CD4-positive, alpha-beta memory T cell (primary cell): ENCODE measurements around the gene ZC3H12C. TPM values are rescaled to one million over a fixed set of nuclear protein-coding genes. Genes with fewer than 3 reads are reported as not detected.

Source experiments
- CTCF ChIA-PET: fragments of 350-600 bp; sonication (Branson Sonifier 250); formaldehyde crosslinking; loops from one replicate; lab custom pipeline; 2021; ENCODE audit warnings: inconsistent platforms; ENCODE audit not compliant: partially characterized antibody; lab: Charles Lee
- POLR2A ChIA-PET: fragments of 350-600 bp; sonication (Branson Sonifier 250); formaldehyde crosslinking; loops from one replicate; lab custom pipeline; 2021; ENCODE audit not compliant: partially characterized antibody; lab: Charles Lee
- DNase-seq, 5 donors: peaks; one replicate each; pipeline versions ENCODE4 v3.0.0 to v3.0.0-alpha.2; 2020 to 2022; ENCODE audit warnings: mixed read lengths in 1 of 5
- H3K27ac ChIP-seq: one replicate; pipeline ENCODE4 v1.7.0; 2013; ENCODE audit warnings: low read depth, low read length
- H3K27me3 ChIP-seq: 2 replicates; pipeline ENCODE4 v1.7.0; 2013; ENCODE audit warnings: mild to moderate bottlenecking, low read length, moderate library complexity; ENCODE audit not compliant: insufficient read depth
- H3K36me3 ChIP-seq: 2 replicates; pipeline ENCODE4 v1.7.0; 2013; ENCODE audit warnings: mild to moderate bottlenecking, low read length, moderate library complexity; ENCODE audit not compliant: insufficient read depth
- H3K4me1 ChIP-seq: 2 replicates; pipeline ENCODE4 v1.7.0; 2013; ENCODE audit warnings: mild to moderate bottlenecking, low read length, moderate library complexity; ENCODE audit not compliant: insufficient read depth
- H3K4me3 ChIP-seq, 2 donors: one replicate each; pipeline ENCODE4 v1.7.0; 2013; ENCODE audit warnings: low read length in 2 of 2, mild to moderate bottlenecking in 1 of 2
- H3K9me3 ChIP-seq, 2 donors: one replicate each; pipeline ENCODE4 v1.7.0; 2013; ENCODE audit warnings: low read length in 2 of 2, control low read depth in 1 of 2; ENCODE audit not compliant: control insufficient read depth in 1 of 2
- H3K27ac Mint-ChIP-seq, 7 donors: one replicate each; pipeline ENCODE4 v1.8.0; 2020 to 2021; ENCODE audit warnings: mixed read lengths in 7 of 7, mild to moderate bottlenecking in 6 of 7, inconsistent platforms in 3 of 7, moderate library complexity in 3 of 7
- H3K27me3 Mint-ChIP-seq, 2 donors: one replicate each; pipeline ENCODE4 v1.8.0; 2020 to 2021; ENCODE audit warnings: mixed read lengths in 2 of 2
- H3K36me3 Mint-ChIP-seq, 2 donors: one replicate each; pipeline ENCODE4 v1.8.0; 2020 to 2021; ENCODE audit warnings: mixed read lengths in 2 of 2, inconsistent platforms in 1 of 2, mild to moderate bottlenecking in 1 of 2
- H3K4me1 Mint-ChIP-seq, 4 donors: one replicate each; pipeline ENCODE4 v1.8.0; 2020 to 2021; ENCODE audit warnings: mixed read lengths in 4 of 4, mild to moderate bottlenecking in 1 of 4
- H3K4me3 Mint-ChIP-seq, 8 donors: one replicate each; pipeline ENCODE4 v1.8.0; 2020 to 2021; ENCODE audit warnings: mixed read lengths in 8 of 8, mild to moderate bottlenecking in 7 of 8, moderate library complexity in 6 of 8, inconsistent platforms in 3 of 8
- H3K9me3 Mint-ChIP-seq, 8 donors: one replicate each; pipeline ENCODE4 v1.8.0; 2020 to 2021; ENCODE audit warnings: mixed read lengths in 8 of 8, mild to moderate bottlenecking in 5 of 8, inconsistent platforms in 3 of 8, moderate library complexity in 1 of 8
- intact Hi-C: fragments of 100-400 bp; cut with micrococcal nuclease; formaldehyde crosslinking; loops from one replicate; pipeline ENCODE4 v1.15.1; 2023
- polyA plus RNA-seq, 2 donors: library from polyadenylated mRNA; unstranded; fragments of 300-500 nt; fragmentation: Illumina TruSeq; gene quantifications; one replicate each; pipeline ENCODE4 v1.2.3, GENCODE V29; 2021
- total RNA-seq, 2 experiments: library from RNA; stranded (reverse); gene quantifications; one replicate each; pipeline ENCODE4 v1.2.3, GENCODE V29; 2021

Gene ZC3H12C
- total and polyA plus RNA-seq, 4 experiments from 2014 or later: 0.17 TPM; not detected in 2

DNA sequence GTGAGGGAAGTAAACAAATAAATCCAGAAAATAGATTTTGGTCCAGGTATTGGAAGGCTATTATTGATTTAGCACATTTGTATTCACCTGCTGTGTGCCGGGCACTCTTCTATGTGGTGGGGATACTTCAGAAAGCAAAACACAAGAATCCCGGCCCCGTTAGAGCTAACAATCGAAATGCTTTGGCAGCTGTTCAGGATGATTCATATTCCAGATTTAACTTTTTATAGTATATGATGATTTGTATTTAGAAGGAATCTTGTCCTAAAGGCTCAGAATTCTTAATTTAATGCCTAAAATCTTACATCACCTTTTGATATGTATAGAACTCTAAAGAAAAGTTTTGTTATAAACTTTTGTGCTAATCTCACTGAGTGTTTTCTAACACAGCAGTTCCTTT lies 28.0 kb downstream of the ZC3H12C start:
- Histone ChIP-seq H3K9me3 (no peaks in the 10 kb centered on the region), H3K4me3 (no peak overlapping the region), H3K4me1 (no peaks in the 10 kb centered on the region), H3K27me3 (no peaks in the 10 kb centered on the region), H3K36me3 (no peaks in the 10 kb centered on the region), H3K27ac (no peak overlapping the region)
- Mint-ChIP-seq H3K4me3 (no peak overlapping the region), H3K4me1 (no peaks in the 10 kb centered on the region), H3K9me3 (peaks cover 0 to 2% (median 0%) of the 10 kb centered on the region in 8 donors), H3K36me3 (no peaks in the 10 kb centered on the region), H3K27ac (no peak overlapping the region), H3K27me3 (peaks cover 1 to 2% of the 10 kb centered on the region in 2 donors)
- ChIA-PET CTCF (no interaction called here), POLR2A (no interaction called here)
- no peak for DNase-seq
- intact Hi-C loops: no loop called here

DNA sequence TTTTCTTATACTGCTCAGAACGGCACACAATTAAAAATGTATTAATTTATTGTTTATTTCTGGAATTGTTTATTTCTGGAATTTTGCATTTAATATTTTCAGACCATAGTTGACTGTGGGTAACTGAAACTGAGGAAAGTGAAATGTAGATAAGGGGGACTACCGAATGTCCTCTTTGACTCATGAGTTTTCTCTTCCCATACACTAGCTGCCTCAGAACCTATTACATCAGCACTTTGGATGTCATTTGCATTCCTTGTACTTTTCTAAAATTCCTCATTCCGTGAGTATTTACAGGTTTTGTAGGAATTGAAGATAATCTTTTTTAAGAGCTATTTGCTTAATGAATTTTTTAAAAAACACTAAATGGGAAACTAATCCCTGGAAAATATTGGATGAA lies 29.8 kb downstream of the ZC3H12C start:
- Mint-ChIP-seq H3K36me3 (no peaks in the 10 kb centered on the region), H3K27me3 (peaks cover 1 to 2% of the 10 kb centered on the region in 2 donors), H3K4me1 (no peaks in the 10 kb centered on the region), H3K9me3 (peaks cover 0 to 2% (median 0%) of the 10 kb centered on the region in 8 donors), H3K27ac (no peak overlapping the region), H3K4me3 (no peak overlapping the region)
- no peaks in the 10 kb centered on the region for H3K27me3 ChIP-seq
- no peaks in the 10 kb centered on the region for H3K36me3 ChIP-seq
- CTCF ChIA-PET: no interaction called here
- no peaks in the 10 kb centered on the region for H3K4me1 ChIP-seq
- H3K4me3 ChIP-seq: no peak overlapping the region
- POLR2A ChIA-PET: no interaction called here
- intact Hi-C loops: no loop called here
- no peak for DNase-seq
- no peak overlapping the region for H3K27ac ChIP-seq
- no peaks in the 10 kb centered on the region for H3K9me3 ChIP-seq

DNA sequence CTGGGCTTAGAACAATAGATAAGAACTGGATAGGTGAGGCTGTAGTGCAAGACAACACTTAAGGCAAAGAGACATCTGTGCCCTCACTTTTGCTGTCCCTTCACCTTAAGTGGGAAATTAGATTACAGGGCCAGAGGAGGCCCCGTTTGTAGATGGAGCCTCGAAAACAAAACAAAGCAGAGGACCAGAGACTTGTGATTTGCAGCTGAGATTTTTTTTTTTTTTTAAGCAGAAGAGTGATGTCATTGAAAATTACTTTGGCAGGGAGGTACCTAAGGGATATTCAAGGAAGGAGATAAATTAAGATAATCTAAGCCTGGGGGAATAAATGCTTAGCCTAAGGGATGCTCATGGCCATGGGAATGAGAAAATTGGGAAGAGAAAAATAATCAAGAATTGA lies 31.4 kb downstream of the ZC3H12C start:
- H3K9me3 Mint-ChIP-seq: peaks cover 0 to 2% (median 0%) of the 10 kb centered on the region in 8 donors
- ChIA-PET POLR2A (no interaction called here), CTCF (no interaction called here)
- no peak for DNase-seq
- H3K27me3 Mint-ChIP-seq: peaks cover 1 to 2% of the 10 kb centered on the region in 2 donors
- H3K4me3 Mint-ChIP-seq: no peak overlapping the region
- no peaks in the 10 kb centered on the region for H3K4me1 Mint-ChIP-seq
- intact Hi-C loops: no loop called here
- Histone ChIP-seq H3K27ac (no peak overlapping the region), H3K9me3 (no peaks in the 10 kb centered on the region), H3K4me1 (no peaks in the 10 kb centered on the region), H3K27me3 (no peaks in the 10 kb centered on the region), H3K4me3 (no peak overlapping the region), H3K36me3 (no peaks in the 10 kb centered on the region)
- H3K27ac Mint-ChIP-seq: no peak overlapping the region
- H3K36me3 Mint-ChIP-seq: no peaks in the 10 kb centered on the region

DNA sequence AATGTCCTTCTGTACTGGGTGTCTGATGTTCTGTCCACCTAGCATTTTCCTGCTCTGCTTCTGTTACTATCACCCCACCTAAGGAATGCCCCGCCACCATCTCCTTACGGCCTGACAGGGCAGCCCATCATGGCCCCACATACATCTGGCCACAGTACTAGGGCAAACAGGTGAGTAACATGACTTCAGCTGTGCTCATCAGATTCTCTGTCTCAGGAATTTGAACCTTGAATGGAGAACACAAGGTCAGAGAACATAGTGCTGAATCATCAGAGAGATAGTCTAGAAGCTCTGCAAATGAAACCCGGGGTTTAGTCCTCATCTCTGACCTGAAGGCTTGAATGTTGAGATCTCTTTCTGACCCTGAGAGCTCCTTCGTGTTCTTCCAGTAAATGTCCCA lies 32.4 kb downstream of the ZC3H12C start:
- no peaks in the 10 kb centered on the region for H3K27me3 ChIP-seq
- Mint-ChIP-seq H3K9me3 (peaks cover 0 to 2% (median 0%) of the 10 kb centered on the region in 8 donors), H3K27me3 (peaks cover 3 to 4% of the 10 kb centered on the region in 2 donors), H3K4me1 (no peaks in the 10 kb centered on the region), H3K27ac (no peak overlapping the region), H3K36me3 (no peaks in the 10 kb centered on the region), H3K4me3 (no peak overlapping the region)
- intact Hi-C loops: no loop called here
- H3K4me1 ChIP-seq: no peaks in the 10 kb centered on the region
- H3K9me3 ChIP-seq: no peaks in the 10 kb centered on the region
- DNase-seq: no peak
- H3K36me3 ChIP-seq: no peaks in the 10 kb centered on the region
- ChIA-PET POLR2A (no interaction called here), CTCF (no interaction called here)
- H3K27ac ChIP-seq: no peak overlapping the region
- H3K4me3 ChIP-seq: no peak overlapping the region

DNA sequence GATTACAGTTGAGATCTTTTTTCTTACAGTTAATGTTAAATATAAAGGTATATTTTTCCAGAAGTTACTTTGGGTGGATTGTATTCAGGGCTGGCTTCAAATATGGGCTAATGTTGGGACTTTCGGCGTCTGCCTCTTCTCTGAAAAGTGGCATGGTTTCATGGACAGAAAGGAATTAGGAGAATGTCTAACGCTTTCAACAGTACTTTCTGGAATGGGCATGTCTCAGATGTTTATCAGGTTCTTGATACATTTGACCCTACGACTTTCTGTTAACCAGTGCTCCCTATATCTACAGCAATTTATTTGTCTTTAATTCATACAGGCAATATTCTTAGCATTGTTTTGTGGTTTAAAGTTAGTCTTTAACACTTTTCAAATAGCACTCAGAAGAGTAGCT lies 33.7 kb downstream of the ZC3H12C start:
- ChIA-PET POLR2A (no interaction called here), CTCF (interaction anchor here (1.5 kb wide), 1 partner anchor 47 kb away, joined by 3 read pairs; no protein-coding TSS in a partner anchor)
- Histone ChIP-seq H3K27me3 (no peaks in the 10 kb centered on the region), H3K27ac (no peak overlapping the region), H3K4me3 (no peak overlapping the region), H3K36me3 (no peaks in the 10 kb centered on the region), H3K9me3 (no peaks in the 10 kb centered on the region), H3K4me1 (no peaks in the 10 kb centered on the region)
- intact Hi-C loops: no loop called here
- no peak for DNase-seq
- Mint-ChIP-seq H3K36me3 (no peaks in the 10 kb centered on the region), H3K9me3 (peaks cover 0 to 2% (median 0%) of the 10 kb centered on the region in 8 donors), H3K4me1 (no peaks in the 10 kb centered on the region), H3K27me3 (peaks cover 4 to 10% of the 10 kb centered on the region in 2 donors), H3K4me3 (no peak overlapping the region), H3K27ac (no peak overlapping the region)

DNA sequence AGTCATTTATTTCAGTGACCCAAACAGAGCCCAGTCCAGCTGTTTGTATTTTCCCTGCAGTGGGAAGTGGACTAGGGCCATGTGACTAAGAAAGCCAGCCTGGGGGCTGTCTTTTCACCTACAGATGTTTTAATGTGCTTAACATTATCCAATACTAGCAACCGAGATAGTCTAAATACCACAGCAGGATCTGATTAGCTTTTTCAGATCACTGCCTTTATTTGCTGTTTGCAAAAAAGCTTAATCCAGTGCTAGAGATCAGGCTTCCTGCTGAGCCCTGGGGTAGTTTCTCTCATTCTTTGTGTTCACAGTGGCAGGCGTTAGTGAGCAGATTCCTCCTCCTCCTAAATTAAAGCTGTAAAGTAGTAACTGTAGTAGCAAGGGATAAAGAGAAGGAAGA lies 35.0 kb downstream of the ZC3H12C start:
- ChIA-PET CTCF (interaction anchor here (1.5 kb wide), 1 partner anchor 46 kb away, joined by 3 read pairs; no protein-coding TSS in a partner anchor), POLR2A (no interaction called here)
- Mint-ChIP-seq H3K36me3 (no peaks in the 10 kb centered on the region), H3K27me3 (peaks cover 4 to 10% of the 10 kb centered on the region in 2 donors), H3K27ac (no peak overlapping the region), H3K4me3 (no peak overlapping the region), H3K4me1 (no peaks in the 10 kb centered on the region), H3K9me3 (peaks cover 0 to 2% (median 0%) of the 10 kb centered on the region in 8 donors)
- no peaks in the 10 kb centered on the region for H3K4me1 ChIP-seq
- H3K4me3 ChIP-seq: no peak overlapping the region
- no peaks in the 10 kb centered on the region for H3K36me3 ChIP-seq
- H3K27ac ChIP-seq: no peak overlapping the region
- H3K27me3 ChIP-seq: no peaks in the 10 kb centered on the region
- no peak for DNase-seq
- H3K9me3 ChIP-seq: no peaks in the 10 kb centered on the region
- intact Hi-C loops: no loop called here

DNA sequence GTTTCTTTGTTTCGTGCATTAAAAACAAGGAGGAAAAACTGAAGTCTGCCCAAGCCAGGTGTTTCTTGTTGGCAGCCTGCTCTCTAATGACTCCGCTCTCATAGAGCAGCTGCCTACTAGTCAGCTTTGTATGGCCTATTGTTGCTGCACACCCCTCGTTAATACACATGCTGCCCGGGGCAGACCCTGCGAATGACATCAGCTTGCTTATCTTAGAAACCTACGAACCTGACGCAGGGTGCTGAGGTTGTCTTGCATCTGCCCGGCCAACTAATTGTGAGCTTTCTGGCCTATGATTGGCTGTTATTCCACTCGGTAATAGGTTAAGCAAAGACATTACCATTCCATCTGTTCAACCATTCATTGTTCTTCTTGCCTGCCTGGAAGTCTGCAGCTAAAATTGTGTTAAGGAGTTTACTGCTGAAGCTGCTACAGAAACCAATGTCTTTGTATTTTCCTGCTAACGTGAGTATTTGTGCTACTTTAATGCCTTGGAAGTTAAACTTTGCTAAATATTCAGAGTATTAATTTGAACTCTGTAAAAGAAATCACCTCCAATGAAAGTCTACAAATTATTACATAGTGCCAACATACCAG lies 37.5 kb downstream of the ZC3H12C start:
- H3K4me3 ChIP-seq: no peak overlapping the region
- H3K4me1 ChIP-seq: no peaks in the 10 kb centered on the region
- no peaks in the 10 kb centered on the region for H3K36me3 Mint-ChIP-seq
- H3K27me3 ChIP-seq: no peaks in the 10 kb centered on the region
- H3K27ac ChIP-seq: no peak overlapping the region
- ChIA-PET CTCF (no interaction called here), POLR2A (no interaction called here)
- intact Hi-C loops: no loop called here
- no peak overlapping the region for H3K4me3 Mint-ChIP-seq
- no peak for DNase-seq
- H3K36me3 ChIP-seq: no peaks in the 10 kb centered on the region
- no peaks in the 10 kb centered on the region for H3K9me3 ChIP-seq
- no peak overlapping the region for H3K27ac Mint-ChIP-seq
- H3K9me3 Mint-ChIP-seq: no peaks in the 10 kb centered on the region
- H3K4me1 Mint-ChIP-seq: no peaks in the 10 kb centered on the region
- peaks cover 3 to 9% of the 10 kb centered on the region in 2 donors for H3K27me3 Mint-ChIP-seq
